NCI-H2107 (cell line): Measurements from ENCODE around the gene SLC35F6.
A peak's percentile ranks its signal among the peaks of the same experiment; 100 is the strongest.
"Not testable (repeated sequence)": the region's sequence is repeated elsewhere in the genome, so short reads cannot be mapped to it uniquely, and the experiment has no call there.

ENCODE experiments used
- DNase-seq: peaks from one replicate; lab custom pipeline; 2025; lab: John Stamatoyannopoulos, UW

Gene SLC35F6

GRCh38 chr2:26784570-26785234, 20.6 kb downstream of the SLC35F6 start:
- DNase-seq, result no peak

GRCh38 chr2:26785431-26786206, 21.5 kb downstream of the SLC35F6 start, which contains the start of gene CENPA:
Gene CENPA, plus strand, starts transcription at chr2:26786056. Its CDS starts 141 bp downstream, at chr2:26786197.
- peak; percentile 96 for DNase-seq

GRCh38 chr2:26786207-26787028, 22.3 kb downstream of the SLC35F6 start:
- no peak for DNase-seq

- no peak for DNase-seq
Observed at GRCh38 chr2:26792720-26793119, 28.6 kb downstream of the SLC35F6 start.

- DNase-seq, result no peak
Observed at GRCh38 chr2:26793518-26793917, 29.4 kb downstream of the SLC35F6 start.

- not testable (repeated sequence) for DNase-seq
Observed at GRCh38 chr2:26795135-26795534, 31.1 kb downstream of the SLC35F6 start.

GRCh38 chr2:26801328-26801727, 37.2 kb downstream of the SLC35F6 start:
- no peak for DNase-seq

- no peak for DNase-seq
Observed at GRCh38 chr2:26801796-26802195, 37.7 kb downstream of the SLC35F6 start.

GRCh38 chr2:26805241-26805676, 41.2 kb downstream of the SLC35F6 start:
- no peak for DNase-seq

GRCh38 chr2:26807788-26808460, 43.8 kb downstream of the SLC35F6 start:
- DNase-seq, result no peak

- no peak for DNase-seq
Observed at GRCh38 chr2:26809211-26809610, 45.1 kb downstream of the SLC35F6 start.

- DNase-seq, result no peak
Observed at GRCh38 chr2:26809876-26810577, 45.9 kb downstream of the SLC35F6 start.

- no peak for DNase-seq
Observed at GRCh38 chr2:26811261-26811660, 47.2 kb downstream of the SLC35F6 start.

GRCh38 chr2:26811791-26812694, 48.0 kb downstream of the SLC35F6 start:
- DNase-seq, result no peak

- no peak for DNase-seq
Observed at GRCh38 chr2:26812731-26813130, 48.6 kb downstream of the SLC35F6 start.

GRCh38 chr2:26814072-26814765, 50.1 kb downstream of the SLC35F6 start:
- not testable (repeated sequence) for DNase-seq

- DNase-seq, result no peak
Observed at GRCh38 chr2:26816893-26817292, 52.8 kb downstream of the SLC35F6 start.

GRCh38 chr2:26818255-26818654, 54.2 kb downstream of the SLC35F6 start:
- DNase-seq, result no peak

- no peak for DNase-seq
Observed at GRCh38 chr2:26818972-26819371, 54.9 kb downstream of the SLC35F6 start.

- DNase-seq, result no peak
Observed at GRCh38 chr2:26820932-26821331, 56.8 kb downstream of the SLC35F6 start.
